ENCODE measurements around the gene SHISA9. TPM values are rescaled to one million over a fixed set of nuclear protein-coding genes. Genes with fewer than 3 reads are reported as not detected.

The SHISA9 gene
- total and polyA plus RNA-seq, 12 donors, result 0.04 to 0.96 (median 0.13) TPM; not detected in 3

DNA sequence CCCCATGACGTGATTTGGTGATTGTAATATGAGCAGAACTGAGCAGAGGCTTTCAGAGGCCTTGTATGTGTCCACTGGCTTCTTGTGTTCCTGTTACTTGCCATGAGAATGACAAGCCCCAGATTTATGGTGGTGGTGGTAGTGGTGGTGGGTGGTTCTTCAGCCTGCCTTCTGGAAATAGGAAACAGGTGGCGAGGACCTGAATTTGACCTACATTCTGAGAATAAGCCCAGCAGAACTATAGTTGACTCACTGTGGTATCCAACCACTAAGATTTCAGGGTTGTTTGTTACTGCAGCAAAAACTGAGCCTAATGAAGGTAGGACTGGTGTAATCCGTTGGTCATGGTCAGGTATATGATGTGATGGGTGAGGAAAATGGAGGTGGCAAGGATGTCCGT is 93.0 kb downstream of the SHISA9 start:
- H3K27ac ChIP-seq, result no peak overlapping the region
- no peak for DNase-seq
- no peak for TF ChIP-seq CTCF (IDR thresholded peaks at IDR 0.05)
- intact Hi-C loops (cut with DNase I), result no loop called here
- no peaks in the 10 kb centered on the region for H3K36me3 ChIP-seq
- no peak overlapping the region for H3K4me3 ChIP-seq
- H3K4me1 ChIP-seq, result no peaks in the 10 kb centered on the region
- H3K9me3 ChIP-seq, result no peaks in the 10 kb centered on the region
- 64 to 68% methylated on average over 4 of the region's 4 CpGs for WGBS, 2 donors
- peaks cover 0 to 6% (median 0%) of the 10 kb centered on the region in 7 donors for H3K27me3 ChIP-seq
- ATAC-seq, result no peak

DNA sequence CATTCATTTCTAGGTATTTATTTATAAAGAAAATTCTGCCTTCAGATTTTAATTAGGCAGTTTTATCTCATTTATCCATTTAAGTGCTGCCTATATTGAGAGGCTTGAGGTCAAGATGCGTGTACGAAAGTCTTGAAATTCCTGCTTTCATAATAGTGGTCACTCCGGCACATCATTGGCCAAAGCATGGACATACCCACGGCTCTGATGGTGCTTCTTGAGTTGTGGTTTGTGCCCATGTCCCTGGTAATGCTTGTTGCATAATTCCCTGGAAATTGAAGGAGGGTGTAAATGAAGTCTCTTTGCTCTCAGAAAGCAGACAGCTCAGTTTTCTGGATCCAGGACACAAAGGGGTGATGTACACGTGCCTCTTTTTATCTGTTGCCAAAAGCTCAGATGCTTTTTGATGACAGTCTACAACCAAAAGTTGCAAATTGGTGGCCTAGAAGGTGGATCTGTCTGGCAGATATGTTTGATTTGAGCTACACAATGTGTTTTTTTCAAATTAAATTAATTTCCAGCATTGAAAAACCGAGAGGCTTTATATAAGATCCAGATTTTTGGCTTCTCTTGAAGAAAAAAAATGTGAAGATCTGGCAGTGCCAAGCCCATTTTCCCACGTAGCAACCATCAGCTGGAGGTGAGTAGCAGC is 94.4 kb downstream of the SHISA9 start:
- Histone ChIP-seq H3K36me3 (no peaks in the 10 kb centered on the region), H3K4me3 (no peak overlapping the region), H3K27me3 (peaks cover 0 to 6% (median 0%) of the 10 kb centered on the region in 7 donors), H3K9me3 (no peaks in the 10 kb centered on the region), H3K4me1 (no peaks in the 10 kb centered on the region), H3K27ac (no peak overlapping the region)
- no peak for DNase-seq
- ATAC-seq, result no peak
- 63 to 72% methylated on average over 7 of the region's 7 CpGs for WGBS, 2 donors
- intact Hi-C loops (cut with DNase I), result no loop called here
- TF ChIP-seq CTCF (IDR thresholded peaks at IDR 0.05), result no peak

DNA sequence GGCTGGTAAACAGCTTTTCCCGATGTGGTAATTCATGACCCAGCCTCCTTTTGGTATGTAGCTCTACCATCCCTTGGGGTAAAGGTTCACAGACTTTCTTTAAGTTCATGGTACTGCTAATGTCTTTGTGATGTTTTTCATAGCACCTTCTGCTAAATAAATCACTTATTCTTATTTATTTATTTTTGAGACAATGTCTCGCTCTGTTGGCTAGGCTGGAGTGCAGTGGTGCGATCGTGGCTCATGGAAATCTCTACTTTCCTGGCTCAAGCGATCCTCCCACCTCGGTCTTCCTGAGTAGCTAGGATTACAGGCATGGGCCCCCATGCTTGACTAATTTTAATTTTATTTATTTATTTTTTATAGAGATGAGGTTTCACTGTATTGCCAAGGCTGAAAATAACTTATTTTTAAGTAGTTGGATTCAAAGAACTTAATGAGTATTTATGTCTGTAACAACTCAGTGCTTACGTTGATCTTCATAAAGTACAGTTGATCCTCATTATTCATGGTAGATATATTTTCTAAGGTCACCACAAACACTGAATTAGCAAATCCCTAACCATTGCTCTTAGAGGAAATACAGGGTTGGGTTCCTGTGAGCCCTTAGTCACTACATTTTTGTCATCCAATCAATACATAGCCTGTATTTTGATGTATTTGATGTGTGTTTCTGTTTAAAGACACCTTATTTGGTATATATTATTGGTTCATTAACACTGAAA is 97.1 kb downstream of the SHISA9 start:
- Histone ChIP-seq H3K4me1 (no peaks in the 10 kb centered on the region), H3K36me3 (no peaks in the 10 kb centered on the region), H3K9me3 (no peaks in the 10 kb centered on the region), H3K27me3 (peaks cover 0 to 6% (median 2%) of the 10 kb centered on the region in 7 donors), H3K27ac (no peak overlapping the region), H3K4me3 (no peak overlapping the region)
- ATAC-seq (no peak), DNase-seq (no peak)
- no peak for TF ChIP-seq CTCF (IDR thresholded peaks at IDR 0.05)
- intact Hi-C loops (cut with DNase I), result no loop called here
- 84 to 87% methylated on average over 7 of the region's 7 CpGs for WGBS, 2 donors

GRCh38 chr16:12999368-12999767 is 98.0 kb downstream of the SHISA9 start:
- 85% methylated on average over 3 of the region's 3 CpGs for WGBS, 2 donors

More at GRCh38 chr16:12999368-12999767, 98.0 kb downstream of the SHISA9 start:
- DNase-seq (no peak), ATAC-seq (no peak)
- Histone ChIP-seq H3K9me3 (no peaks in the 10 kb centered on the region), H3K36me3 (no peaks in the 10 kb centered on the region), H3K27ac (no peak overlapping the region), H3K27me3 (peaks cover 0 to 6% (median 3%) of the 10 kb centered on the region in 7 donors), H3K4me3 (no peak overlapping the region), H3K4me1 (no peaks in the 10 kb centered on the region)
- intact Hi-C loops (cut with DNase I), result no loop called here
- TF ChIP-seq CTCF (IDR thresholded peaks at IDR 0.05), result no peak

Measured in heart right ventricle (tissue), 16 donors.